ENCODE results near the gene DUOX1. TPM values are rescaled to one million over a fixed set of nuclear protein-coding genes. Genes with fewer than 3 reads are reported as not detected.
A peak's percentile ranks its signal among the peaks of the same experiment; 100 is the strongest.

Gene DUOX1
- total RNA-seq, 1 experiment from 2014 or later, result 1.2 TPM

GRCh38 chr15:45118131-45118588 is 11.6 kb upstream of the DUOX1 start:
- H3K27ac Mint-ChIP-seq (ENCODE audit: unreplicated experiment), result no peak overlapping the region
- CTCF ChIA-PET, result interaction anchor here (0.6 to 1.6 kb wide), 18 partner anchors 8 to 265 kb away, joined by 3 to 15 read pairs (median 4); partner anchors contain the start of gene SORD
- H3K36me3 Mint-ChIP-seq (ENCODE audit: insufficient read depth, unreplicated experiment), result peaks cover 5% of the 10 kb centered on the region
- H3K4me1 Mint-ChIP-seq (ENCODE audit: low read depth, unreplicated experiment), result peaks cover 21% of the 10 kb centered on the region
- no peaks in the 10 kb centered on the region for H3K9me3 Mint-ChIP-seq (ENCODE audit: low read depth, unreplicated experiment)
- H3K27me3 Mint-ChIP-seq (ENCODE audit: unreplicated experiment), result peaks cover 60% of the 10 kb centered on the region
- peak; percentile 87 for TF ChIP-seq CTCF (IDR thresholded peaks at IDR 0.05; ENCODE audit: unreplicated experiment)
- peak; percentile 89 for DNase-seq
- no peak overlapping the region for H3K4me3 Mint-ChIP-seq (ENCODE audit: low read depth, unreplicated experiment)
- BruUV-seq (replicated peaks), result no TSS peak
- intact Hi-C loops (cut with micrococcal nuclease; ENCODE audit: unreplicated experiment), result no loop called here

GRCh38 chr15:45118996-45119395 is 10.8 kb upstream of the DUOX1 start:
- Mint-ChIP-seq H3K4me3 (ENCODE audit: low read depth, unreplicated experiment) (no peak overlapping the region), H3K27me3 (ENCODE audit: unreplicated experiment) (peaks cover 52% of the 10 kb centered on the region), H3K4me1 (ENCODE audit: low read depth, unreplicated experiment) (peaks cover 12% of the 10 kb centered on the region), H3K27ac (ENCODE audit: unreplicated experiment) (no peak overlapping the region), H3K36me3 (ENCODE audit: insufficient read depth, unreplicated experiment) (peaks cover 5% of the 10 kb centered on the region), H3K9me3 (ENCODE audit: low read depth, unreplicated experiment) (no peaks in the 10 kb centered on the region)
- CTCF ChIA-PET, result interaction anchor here (1.0 to 1.6 kb wide), 6 partner anchors 8 to 44 kb away, joined by 3 to 15 read pairs (median 6); no protein-coding TSS in a partner anchor
- BruUV-seq (replicated peaks), result no TSS peak
- no peak for DNase-seq
- intact Hi-C loops (cut with micrococcal nuclease; ENCODE audit: unreplicated experiment), result no loop called here
- TF ChIP-seq CTCF (IDR thresholded peaks at IDR 0.05; ENCODE audit: unreplicated experiment), result no peak

GRCh38 chr15:45120081-45120972 is 9.5 kb upstream of the DUOX1 start:
- H3K9me3 Mint-ChIP-seq (ENCODE audit: low read depth, unreplicated experiment), result no peaks in the 10 kb centered on the region
- CTCF ChIA-PET, result no interaction called here
- peaks cover 8% of the 10 kb centered on the region for H3K4me1 Mint-ChIP-seq (ENCODE audit: low read depth, unreplicated experiment)
- H3K27ac Mint-ChIP-seq (ENCODE audit: unreplicated experiment), result no peak overlapping the region
- no peak for DNase-seq
- TF ChIP-seq CTCF (IDR thresholded peaks at IDR 0.05; ENCODE audit: unreplicated experiment), result no peak
- peaks cover 47% of the 10 kb centered on the region for H3K27me3 Mint-ChIP-seq (ENCODE audit: unreplicated experiment)
- intact Hi-C loops (cut with micrococcal nuclease; ENCODE audit: unreplicated experiment), result no loop called here
- peaks cover 5% of the 10 kb centered on the region for H3K36me3 Mint-ChIP-seq (ENCODE audit: insufficient read depth, unreplicated experiment)
- no peak overlapping the region for H3K4me3 Mint-ChIP-seq (ENCODE audit: low read depth, unreplicated experiment)
- BruUV-seq (replicated peaks), result no TSS peak

- BruUV-seq (replicated peaks), result no TSS peak
- H3K27me3 Mint-ChIP-seq (ENCODE audit: unreplicated experiment), result peaks cover 47% of the 10 kb centered on the region
- no peak for DNase-seq
- H3K4me3 Mint-ChIP-seq (ENCODE audit: low read depth, unreplicated experiment), result no peak overlapping the region
- peaks cover 8% of the 10 kb centered on the region for H3K4me1 Mint-ChIP-seq (ENCODE audit: low read depth, unreplicated experiment)
- peaks cover 5% of the 10 kb centered on the region for H3K36me3 Mint-ChIP-seq (ENCODE audit: insufficient read depth, unreplicated experiment)
- no peaks in the 10 kb centered on the region for H3K9me3 Mint-ChIP-seq (ENCODE audit: low read depth, unreplicated experiment)
- intact Hi-C loops (cut with micrococcal nuclease; ENCODE audit: unreplicated experiment), result no loop called here
- TF ChIP-seq CTCF (IDR thresholded peaks at IDR 0.05; ENCODE audit: unreplicated experiment), result no peak
- no peak overlapping the region for H3K27ac Mint-ChIP-seq (ENCODE audit: unreplicated experiment)
- CTCF ChIA-PET, result no interaction called here
Measured at GRCh38 chr15:45121020-45121419, 8.8 kb upstream of the DUOX1 start.

All from Calu3 (cell line).